ENCODE data around the gene CD80. TPM values are rescaled to one million over a fixed set of nuclear protein-coding genes. Genes with fewer than 3 reads are reported as not detected.

CD80 gene
- total and polyA plus RNA-seq, 9 of the 15 experiments (the other 6 are each of a cell fraction or from before 2014, with no cell fraction given): 3.0 to 8.2 (median 5.7) TPM

GRCh38 chr3:119585208-119585607, 25.8 kb upstream of the CD80 start:
- peak overlapping the region in 1 of 2 experiments; percentile 52; a peak in 1 of 4 replicates for H3K9ac ChIP-seq (ENCODE audit: insufficient read depth in 1 of 2, low read depth in 2 of 2, low read length in 2 of 2)
- intact Hi-C loops (cut with micrococcal nuclease): no loop called here
- no peak for DNase-seq (ENCODE audit: extremely low read depth in 1 of 4, low spot score in 3 of 4)
- H2AFZ ChIP-seq (ENCODE audit: low read depth, low read length): no peak overlapping the region
- no peaks in the 10 kb centered on the region for H4K20me1 ChIP-seq (replicated peaks; ENCODE audit: control insufficient read depth, insufficient read depth, low read length)
- ChIA-PET POLR2A (interaction anchor here (0.6 to 1.2 kb wide), 3 partner anchors 26 to 73 kb away, joined by 3 read pairs; no protein-coding TSS in a partner anchor), CTCF (ENCODE audit: low intra/inter-chr PET ratio) (no interaction called here)
- H3K4me2 ChIP-seq (ENCODE audit: insufficient read depth, low read length): no peak overlapping the region
- H3K9me1 ChIP-seq (ENCODE audit: control insufficient read depth, insufficient read depth, low read length): no peaks in the 10 kb centered on the region
- no peaks in the 10 kb centered on the region for H3K79me2 ChIP-seq (ENCODE audit: control insufficient read depth, insufficient read depth, low read length)
- no peak for ATAC-seq
- WGBS (ENCODE audit: insufficient coverage, low coverage, missing lambda C conversion rate): 58% methylated on average over 10 of the region's 10 CpGs
- no peak overlapping the region for H3K4me3 ChIP-seq
- H3K4me1 ChIP-seq (replicated peaks in 1 of 2; ENCODE audit: control insufficient read depth in 2 of 2, insufficient read depth in 2 of 2, low read length in 2 of 2): peaks cover 0 to 3% of the 10 kb centered on the region in 2 experiments; a peak in 2 of 5 replicates
- no peaks in the 10 kb centered on the region for H3K36me3 ChIP-seq (ENCODE audit: control insufficient read depth, insufficient read depth, low read length)
- no peaks in the 10 kb centered on the region; a peak in 1 of 5 replicates for H3K27me3 ChIP-seq (ENCODE audit: control insufficient read depth in 2 of 2, insufficient read depth in 2 of 2, low read length in 2 of 2)
- FAIRE-seq: no peak
- H3K27ac ChIP-seq (ENCODE audit: extremely low read depth, low read depth, low read length): no peak overlapping the region
- H3K9me3 ChIP-seq (replicated peaks; ENCODE audit: control insufficient read depth, insufficient read depth, low read depth, low read length): no peaks in the 10 kb centered on the region
- BruUV-seq (replicated peaks): no TSS peak
- TF ChIP-seq JUND (IDR thresholded peaks at IDR 0.05; ENCODE audit: borderline replicate concordance, low read depth, low read length): peak; percentile 27; the same call in 1 of the 2 replicates
- TF ChIP-seq JUND (tag; IDR thresholded peaks at IDR 0.05; ENCODE audit: borderline replicate concordance, low read depth, low read length): no peak
- peak; percentile 44; the same call in 1 of the 2 replicates for TF ChIP-seq ATF3 (IDR thresholded peaks at IDR 0.05)
- TF ChIP-seq ATF3 (CRISPR knock-in tag; conservative IDR thresholded peaks at IDR 0.05): no peak
- TF ChIP-seq ZNF134 (CRISPR knock-in tag; conservative IDR thresholded peaks at IDR 0.05): no peak
- no peak for TF ChIP-seq ZBED1 (IDR thresholded peaks at IDR 0.05)
- TF ChIP-seq ZNF77 (CRISPR knock-in tag; IDR thresholded peaks at IDR 0.05): no peak
- TF ChIP-seq, protein P1, sequence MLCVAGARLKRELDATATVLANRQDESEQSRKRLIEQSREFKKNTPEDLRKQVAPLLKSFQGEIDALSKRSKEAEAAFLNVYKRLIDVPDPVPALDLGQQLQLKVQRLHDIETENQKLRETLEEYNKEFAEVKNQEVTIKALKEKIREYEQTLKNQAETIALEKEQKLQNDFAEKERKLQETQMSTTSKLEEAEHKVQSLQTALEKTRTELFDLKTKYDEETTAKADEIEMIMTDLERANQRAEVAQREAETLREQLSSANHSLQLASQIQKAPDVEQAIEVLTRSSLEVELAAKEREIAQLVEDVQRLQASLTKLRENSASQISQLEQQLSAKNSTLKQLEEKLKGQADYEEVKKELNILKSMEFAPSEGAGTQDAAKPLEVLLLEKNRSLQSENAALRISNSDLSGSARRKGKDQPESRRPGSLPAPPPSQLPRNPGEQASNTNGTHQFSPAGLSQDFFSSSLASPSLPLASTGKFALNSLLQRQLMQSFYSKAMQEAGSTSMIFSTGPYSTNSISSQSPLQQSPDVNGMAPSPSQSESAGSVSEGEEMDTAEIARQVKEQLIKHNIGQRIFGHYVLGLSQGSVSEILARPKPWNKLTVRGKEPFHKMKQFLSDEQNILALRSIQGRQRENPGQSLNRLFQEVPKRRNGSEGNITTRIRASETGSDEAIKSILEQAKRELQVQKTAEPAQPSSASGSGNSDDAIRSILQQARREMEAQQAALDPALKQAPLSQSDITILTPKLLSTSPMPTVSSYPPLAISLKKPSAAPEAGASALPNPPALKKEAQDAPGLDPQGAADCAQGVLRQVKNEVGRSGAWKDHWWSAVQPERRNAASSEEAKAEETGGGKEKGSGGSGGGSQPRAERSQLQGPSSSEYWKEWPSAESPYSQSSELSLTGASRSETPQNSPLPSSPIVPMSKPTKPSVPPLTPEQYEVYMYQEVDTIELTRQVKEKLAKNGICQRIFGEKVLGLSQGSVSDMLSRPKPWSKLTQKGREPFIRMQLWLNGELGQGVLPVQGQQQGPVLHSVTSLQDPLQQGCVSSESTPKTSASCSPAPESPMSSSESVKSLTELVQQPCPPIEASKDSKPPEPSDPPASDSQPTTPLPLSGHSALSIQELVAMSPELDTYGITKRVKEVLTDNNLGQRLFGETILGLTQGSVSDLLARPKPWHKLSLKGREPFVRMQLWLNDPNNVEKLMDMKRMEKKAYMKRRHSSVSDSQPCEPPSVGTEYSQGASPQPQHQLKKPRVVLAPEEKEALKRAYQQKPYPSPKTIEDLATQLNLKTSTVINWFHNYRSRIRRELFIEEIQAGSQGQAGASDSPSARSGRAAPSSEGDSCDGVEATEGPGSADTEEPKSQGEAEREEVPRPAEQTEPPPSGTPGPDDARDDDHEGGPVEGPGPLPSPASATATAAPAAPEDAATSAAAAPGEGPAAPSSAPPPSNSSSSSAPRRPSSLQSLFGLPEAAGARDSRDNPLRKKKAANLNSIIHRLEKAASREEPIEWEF (CRISPR knock-in tag; IDR thresholded peaks at IDR 0.05): no peak
- peak; percentile 25; the same call in 1 of the 2 replicates for TF ChIP-seq FOSL1 (tag; conservative IDR thresholded peaks at IDR 0.05)
- in situ Hi-C loops (cut with MboI): no loop called here

Measured in K562 (cell line).